OCI-LY1 (cell line): Measurements from ENCODE around the gene RBPMS2.

Source experiments
- CTCF ChIP-seq: fragments of 200-600 bp; sonication (generic), shearing (Covaris generic); IDR thresholded peaks from 2 replicates; pipeline ENCODE4 v1.5.1; 2017; ENCODE audit warnings: mild to moderate bottlenecking, antibody characterized with exemption, low read length, moderate library complexity, mixed read lengths
- EZH2 ChIP-seq: fragments of 200-600 bp; sonication (generic), shearing (Covaris generic); IDR thresholded peaks from 2 replicates; pipeline ENCODE4 v1.8.0; 2017; ENCODE audit warnings: borderline replicate concordance, mixed run types, mild to moderate bottlenecking, antibody characterized with exemption, low read length, moderate library complexity, mixed read lengths

GRCh38 chr15:64804619-64805018 lies 29.2 kb upstream of the RBPMS2 start:
- no peak for TF ChIP-seq CTCF
- TF ChIP-seq EZH2 = no peak
